Stimulated activated CD4-positive, alpha-beta T cell treated with anti-CD3 and anti-CD28 coated beads, Interleukin-1b, Interleukin-23, amount 100 ng/mL, for 1 hour (primary cell): Measurements from ENCODE around the gene ARL15.
"Not testable (repeated sequence)": the region's sequence is repeated elsewhere in the genome, so short reads cannot be mapped to it uniquely, and the experiment has no call there.

Source experiments
- DNase-seq, 2 donors: peaks; one replicate each; pipeline ENCODE4 v3.0.0-alpha.2; 2020; ENCODE audit warnings: low read depth in 2 of 2

ARL15 gene

DNA sequence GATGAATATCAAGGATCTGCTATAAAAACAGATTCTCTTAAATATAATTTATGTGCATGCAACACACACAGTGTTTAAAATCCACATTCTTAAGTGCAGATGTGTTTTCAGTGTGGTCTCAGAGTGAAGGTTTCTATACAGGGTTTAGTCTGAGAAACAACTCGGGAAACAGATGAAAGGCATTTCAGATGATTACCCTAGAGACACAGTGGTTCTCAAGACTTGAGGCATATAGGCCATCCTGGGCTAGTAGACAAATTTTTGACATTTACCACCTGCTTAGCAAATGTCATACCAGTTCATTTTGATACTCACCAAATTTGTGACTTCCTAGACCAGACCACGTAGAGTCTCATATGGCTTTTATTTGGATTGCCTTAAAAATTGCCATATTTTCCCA lies 216.5 kb downstream of the ARL15 start:
- DNase-seq: no peak

DNA sequence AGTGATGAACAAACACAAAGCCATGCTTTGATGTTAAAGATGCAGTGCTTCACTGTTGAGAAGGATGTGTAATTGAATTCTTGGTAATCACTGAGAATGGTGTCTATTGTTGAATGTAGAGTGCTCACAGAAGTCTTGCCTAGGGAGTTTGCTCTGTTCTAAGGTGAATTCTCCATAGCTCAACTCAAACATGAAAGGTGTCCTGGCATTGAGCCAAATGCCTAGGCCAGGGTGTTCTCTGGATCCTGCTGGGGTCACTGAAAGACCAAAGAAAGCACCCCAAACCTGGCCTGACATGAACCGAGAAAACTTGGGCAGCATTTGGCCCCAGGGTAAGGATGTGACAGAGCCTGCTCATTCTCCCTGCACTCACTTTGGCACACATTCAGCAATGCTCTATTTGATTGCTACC lies 217.3 kb downstream of the ARL15 start:
- DNase-seq: no peak

DNA sequence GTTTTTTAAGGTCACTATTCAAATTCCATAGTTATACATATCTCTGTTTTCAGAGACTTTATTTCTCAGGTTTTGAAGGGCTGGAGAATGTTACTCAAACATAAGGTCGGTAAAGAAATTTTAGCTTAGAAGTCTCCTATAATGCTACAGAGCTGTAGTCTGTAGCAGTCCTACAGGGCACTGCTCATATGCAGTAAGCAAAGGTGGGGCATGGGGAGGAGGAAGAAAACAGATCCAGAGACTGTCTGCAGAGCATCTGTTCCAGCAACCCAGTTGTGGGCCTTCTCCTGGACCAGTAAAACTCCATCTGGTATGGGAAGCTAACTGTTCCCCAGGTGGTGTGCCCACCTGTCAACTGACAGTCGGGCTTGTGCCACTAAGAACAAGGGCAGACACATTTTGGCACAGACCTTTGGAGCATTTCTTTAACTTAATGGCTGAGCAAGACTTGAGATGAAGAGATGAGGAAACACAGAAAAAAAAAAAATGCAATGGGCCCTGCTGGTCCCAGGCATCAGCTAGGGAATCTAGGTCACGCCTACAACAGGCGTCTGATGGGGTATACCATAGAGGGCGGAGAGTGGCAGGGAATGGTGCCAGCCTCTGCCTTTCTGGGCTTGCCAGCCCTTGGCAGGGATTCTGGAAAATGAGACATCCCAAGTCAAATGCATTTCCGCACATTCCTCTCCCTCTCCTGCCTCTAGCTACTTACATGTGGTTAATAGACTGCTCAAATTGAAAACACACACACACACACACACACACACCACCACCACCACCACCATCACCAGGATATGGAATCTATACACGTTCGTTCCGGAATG lies 218.9 kb downstream of the ARL15 start:
- DNase-seq: no peak

DNA sequence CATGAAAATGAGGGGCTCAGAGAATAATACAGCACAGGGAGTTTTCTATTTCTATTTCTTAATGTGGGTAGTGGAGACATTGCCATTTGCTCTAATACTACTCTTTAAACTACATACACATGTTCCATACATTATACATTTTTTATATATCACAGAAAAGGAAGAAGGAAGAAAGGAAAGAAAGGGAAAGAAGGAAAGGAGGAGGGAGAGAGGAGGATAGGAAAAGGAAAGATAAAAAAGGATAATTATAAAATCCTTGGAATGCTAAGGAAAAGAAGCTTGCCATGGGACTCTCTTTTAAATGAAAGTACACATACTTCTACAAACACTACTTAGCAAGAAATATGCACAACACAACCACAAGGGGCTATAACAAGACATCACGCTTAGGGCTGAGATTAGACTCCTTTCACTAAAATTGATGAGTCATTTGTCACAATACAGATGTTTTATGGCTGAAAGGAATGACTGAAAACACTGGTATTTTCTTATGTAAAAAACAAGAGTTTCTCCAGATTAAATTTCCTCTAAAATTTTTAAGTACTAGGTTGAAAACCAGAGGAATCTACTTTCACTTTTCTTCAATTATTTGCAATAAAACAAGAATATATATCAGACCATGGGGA lies 219.8 kb downstream of the ARL15 start:
- no peak for DNase-seq

DNA sequence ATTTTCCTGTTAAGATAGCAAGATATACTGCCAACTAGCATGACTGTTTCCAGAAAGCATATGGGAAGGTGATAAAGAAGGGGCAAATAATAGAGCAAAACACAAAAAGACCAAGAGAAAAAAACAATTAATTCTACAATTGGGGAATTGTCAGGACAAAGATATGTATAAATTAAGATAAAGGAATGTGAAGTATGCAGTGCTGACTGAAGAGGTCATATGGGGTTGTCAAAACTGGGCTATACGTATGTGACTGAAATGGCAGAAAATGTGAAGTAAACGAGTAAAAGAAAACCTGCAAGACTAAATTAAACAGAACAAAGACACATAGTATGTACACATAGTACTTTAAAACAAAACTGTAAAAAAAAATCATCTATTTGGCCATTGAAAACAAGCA lies 222.3 kb downstream of the ARL15 start:
- no peak for DNase-seq

DNA sequence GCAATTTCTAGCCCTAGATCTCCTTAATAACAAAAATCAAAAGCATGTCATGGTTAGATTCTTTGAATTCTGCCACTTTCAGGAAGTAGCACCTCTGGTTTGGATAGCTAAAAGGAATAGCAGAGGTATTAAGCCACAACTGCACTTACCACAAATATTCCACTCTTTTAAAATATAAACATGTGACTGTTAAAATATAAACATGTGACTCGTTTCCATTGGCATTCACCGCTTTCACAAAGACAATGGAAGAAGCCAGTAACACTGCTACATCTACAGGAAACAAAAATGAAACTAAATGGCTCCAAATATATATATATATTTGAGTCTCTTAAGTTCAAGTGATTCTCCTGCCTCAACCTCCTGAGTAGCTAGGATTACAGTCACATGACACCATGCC lies 222.9 kb downstream of the ARL15 start:
- DNase-seq: no peak

DNA sequence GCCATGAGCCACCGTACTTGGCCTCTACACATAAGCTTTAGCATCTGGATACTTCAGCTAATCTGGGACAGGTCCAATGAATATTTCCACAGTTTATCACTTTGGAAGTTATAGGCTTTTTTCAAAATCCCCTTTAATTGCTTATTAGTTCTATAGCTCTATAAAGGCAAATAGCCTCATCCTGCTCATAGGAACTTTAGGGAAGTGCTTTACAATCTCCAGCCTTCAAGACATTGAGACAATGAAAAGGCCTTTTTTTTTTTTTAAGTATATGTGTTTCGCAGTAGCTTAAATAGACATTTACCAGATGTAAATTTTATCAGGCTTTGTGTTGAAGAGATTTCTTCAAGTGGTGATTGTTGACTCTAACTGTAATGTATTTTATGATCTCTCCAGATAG lies 224.2 kb downstream of the ARL15 start:
- no peak for DNase-seq

DNA sequence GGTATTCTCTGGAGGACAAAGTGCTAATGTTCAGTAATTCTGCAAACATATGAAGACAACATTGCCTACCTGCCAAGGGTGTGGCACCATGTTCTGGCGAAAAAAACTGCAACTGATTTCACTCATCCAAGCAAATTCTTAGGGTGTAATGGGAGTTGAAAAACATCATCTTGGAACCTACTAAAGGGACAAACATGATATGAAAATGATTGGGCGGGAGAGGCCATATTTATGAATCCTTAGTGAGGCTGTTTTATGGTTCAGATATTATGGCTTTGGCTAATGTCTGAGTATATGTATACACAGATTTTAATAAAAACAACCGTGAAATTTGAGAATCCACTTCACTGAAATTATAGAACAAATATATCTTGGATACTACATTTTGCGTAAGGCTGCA lies 225.7 kb downstream of the ARL15 start:
- no peak for DNase-seq

DNA sequence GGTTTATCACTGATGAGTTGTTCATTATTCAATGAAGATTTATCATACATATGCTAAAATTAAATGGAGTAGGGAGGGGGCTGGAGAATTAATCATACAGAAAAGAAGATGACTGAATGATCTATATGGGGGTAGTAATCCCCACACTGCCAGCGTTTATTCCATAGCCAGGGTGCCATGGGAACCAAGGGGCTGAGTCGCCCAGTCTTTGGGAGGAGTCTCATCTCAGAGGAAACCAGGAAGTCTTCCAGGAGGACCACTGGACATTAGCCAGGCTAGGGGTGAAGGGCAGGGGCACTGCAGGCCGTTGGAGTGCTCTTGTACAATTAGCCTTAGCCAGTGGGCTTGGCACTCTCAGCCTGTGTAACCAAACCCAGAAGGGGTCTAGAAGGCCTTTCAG lies 226.5 kb downstream of the ARL15 start:
- DNase-seq: no peak

DNA sequence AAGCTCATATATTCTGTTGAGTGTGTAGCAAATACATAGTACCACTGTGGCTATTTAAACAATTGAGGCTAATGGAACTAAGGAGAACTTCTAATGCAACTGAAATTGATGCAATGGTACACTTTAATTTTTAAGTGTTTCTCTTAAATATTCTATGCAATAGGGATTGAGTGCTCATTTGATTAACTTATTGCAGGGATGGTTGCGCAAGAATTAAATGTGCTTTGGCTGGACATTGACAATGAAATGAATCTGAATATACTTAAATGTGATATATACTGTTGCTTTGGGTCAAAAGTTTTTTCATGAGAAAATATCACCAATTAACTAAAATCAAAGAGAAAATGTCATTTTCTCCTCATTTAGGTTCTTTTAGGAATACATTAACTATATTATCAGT lies 227.1 kb downstream of the ARL15 start:
- no peak for DNase-seq

DNA sequence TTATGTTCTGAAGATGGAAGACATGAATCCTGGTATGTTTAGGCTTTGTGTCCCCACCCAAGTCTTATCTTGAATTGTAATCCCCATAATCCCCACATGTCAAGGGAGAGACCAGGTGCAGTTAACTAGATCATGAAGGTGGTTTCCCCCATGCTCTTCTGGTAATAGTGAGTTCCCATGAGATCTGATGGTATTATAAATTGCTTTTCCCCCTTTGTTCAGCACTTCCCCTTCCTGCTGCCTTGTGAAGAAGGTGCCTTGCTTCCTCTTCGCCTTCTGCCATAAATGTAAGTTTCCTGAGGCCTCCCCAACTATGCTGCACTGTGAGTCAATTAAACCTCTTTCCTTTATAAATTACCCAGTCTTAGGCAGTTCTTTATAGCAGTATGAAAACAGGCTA lies 229.0 kb downstream of the ARL15 start:
- no peak for DNase-seq

DNA sequence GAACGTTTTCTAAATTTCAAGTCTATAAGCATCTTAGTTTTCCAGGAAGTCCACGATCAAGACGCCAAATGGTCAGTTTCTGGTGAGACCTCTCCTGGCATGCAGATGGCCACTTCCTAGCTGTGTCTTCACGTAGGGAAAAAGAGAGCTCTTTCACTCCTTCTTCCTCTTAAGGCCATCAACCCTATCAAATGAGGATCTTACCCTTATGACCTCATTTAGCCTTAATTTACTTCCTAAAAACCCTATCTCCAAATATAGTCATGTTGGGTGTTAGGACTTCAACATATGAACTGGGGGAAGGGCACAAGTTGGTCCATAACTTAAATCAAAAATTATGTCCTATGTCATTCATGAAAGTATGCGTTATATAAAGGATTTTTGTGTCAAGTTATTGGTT lies 229.5 kb downstream of the ARL15 start:
- no peak for DNase-seq

DNA sequence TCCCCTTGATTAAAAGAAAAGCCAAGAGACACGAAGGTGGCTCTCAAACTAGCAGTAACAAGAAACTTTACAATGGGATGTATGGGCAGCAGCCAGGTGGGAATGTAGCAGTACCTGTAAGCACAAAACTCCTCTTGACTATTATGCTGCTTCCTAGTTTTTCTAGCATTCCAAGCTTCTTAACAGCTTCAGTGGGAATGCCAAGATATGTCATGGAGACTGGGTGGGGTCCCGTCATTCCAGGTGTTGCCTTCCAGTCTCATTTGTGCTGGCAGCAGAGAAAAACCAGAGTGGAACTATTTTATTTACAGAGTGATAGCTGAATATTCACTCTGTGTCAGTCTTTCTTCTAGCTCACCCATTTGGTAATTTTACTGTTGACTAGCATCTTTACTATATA lies 236.6 kb downstream of the ARL15 start:
- DNase-seq: no peak

DNA sequence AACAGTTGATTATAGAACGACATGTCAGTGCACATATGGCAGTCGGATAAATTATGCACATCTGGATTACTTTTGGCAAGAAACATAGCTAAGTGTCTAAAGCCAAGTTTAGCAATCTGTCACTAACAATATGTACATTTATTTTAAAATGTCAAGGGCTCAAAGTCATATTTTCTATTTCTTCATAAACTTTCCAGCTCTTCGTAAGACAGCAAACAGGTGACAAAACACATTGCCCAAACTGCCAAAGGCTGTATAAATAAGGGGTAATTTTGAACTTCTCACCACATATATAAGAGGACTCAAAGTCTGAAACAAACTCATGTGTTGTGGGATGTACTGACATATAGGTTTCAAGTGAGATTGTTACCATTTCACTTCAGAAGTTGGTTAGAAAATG lies 237.2 kb downstream of the ARL15 start:
- no peak for DNase-seq

DNA sequence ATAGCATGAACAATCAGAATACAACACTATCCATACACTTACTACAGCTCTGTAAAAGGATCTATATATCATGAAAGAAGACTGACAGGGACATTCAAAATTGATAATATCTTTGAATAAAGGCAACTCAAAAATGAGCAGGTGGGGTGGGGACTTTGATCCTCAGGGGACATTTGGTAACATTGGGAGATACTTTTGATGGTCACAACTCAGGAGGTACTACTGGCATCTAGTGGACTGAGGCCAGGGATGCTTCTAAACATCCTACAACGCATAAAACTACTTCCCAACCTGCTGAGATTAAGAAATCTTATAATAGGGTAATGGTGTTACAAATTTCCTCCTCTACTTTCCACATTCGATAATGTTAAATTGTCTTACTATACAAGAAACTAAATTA lies 243.9 kb downstream of the ARL15 start:
- DNase-seq: no peak

DNA sequence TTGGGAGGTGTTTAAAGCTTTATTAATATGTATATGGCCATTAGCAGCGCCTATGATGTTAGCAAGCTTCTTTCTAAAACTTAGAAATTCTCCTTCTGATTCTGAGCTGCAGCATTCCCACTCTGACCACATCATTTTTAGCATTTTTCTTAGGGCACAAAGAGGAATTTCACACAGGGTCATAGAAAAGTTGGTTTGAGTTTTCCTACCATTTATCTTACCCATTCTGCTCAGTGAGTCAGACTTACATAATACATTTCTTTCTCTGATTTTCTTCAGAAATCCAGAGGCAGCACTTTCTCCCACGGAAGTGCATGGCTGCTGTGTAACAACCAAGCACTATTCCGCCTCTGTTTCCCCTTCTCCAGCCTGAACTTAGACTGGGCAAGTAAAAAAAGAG lies 246.6 kb downstream of the ARL15 start:
- no peak for DNase-seq

DNA sequence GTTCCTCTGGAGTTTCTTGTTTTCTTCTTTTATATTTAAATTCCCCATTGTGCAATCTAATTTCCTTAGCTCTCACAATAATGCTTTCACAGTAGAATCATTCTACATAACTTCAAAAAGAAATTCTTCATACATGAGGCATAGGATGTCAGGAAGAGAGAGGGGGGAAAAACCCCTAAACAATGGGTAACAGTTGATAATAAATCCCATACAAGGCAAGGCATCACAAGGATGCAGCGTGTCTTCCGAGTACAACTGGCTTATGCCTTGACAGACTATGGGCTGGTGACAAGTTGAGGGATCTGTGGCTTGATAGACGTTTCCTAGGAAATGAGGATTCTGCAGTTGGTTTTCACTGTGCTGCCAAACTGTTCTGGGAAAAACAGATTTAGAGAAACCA lies 247.4 kb downstream of the ARL15 start:
- DNase-seq: no peak

DNA sequence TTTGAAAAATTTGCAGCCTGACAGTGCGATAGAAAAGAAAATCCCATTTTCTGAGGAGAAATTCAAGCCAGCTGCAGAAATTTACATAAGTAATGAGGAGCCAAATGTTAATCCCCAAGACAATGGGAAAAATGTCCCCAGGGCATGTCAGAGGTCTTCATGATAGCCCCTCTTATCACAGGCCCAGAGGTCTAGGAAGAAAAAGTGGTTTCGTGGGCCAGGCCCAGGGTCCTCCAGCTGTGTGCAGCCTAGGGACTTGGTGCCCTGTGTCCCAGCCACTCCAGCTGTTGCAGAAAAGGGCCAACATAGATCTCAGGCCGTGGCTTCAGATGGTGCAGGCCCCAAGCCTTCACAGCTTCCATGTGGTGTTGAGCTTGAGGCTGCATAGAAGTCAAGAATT lies 249.5 kb downstream of the ARL15 start:
- not testable (repeated sequence) for DNase-seq

DNA sequence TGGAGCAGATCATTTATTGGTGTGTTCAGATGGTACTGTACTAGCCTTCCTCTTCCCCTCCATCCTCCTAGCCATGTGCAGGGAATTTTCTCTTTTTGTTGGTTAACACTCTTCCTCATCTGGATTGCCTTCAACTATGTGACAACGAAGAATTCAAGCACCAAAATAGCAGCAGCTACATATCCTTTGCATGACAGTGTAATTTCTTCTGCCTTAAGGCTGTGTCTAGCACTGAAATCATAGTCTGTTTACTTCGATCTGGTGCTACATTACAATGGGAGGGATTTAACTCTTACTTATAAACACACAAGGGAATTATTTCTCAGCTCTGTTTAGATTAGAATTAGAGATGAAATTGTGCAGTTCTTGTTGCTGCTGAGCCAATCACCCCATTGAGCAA lies 260.4 kb downstream of the ARL15 start:
- no peak for DNase-seq

DNA sequence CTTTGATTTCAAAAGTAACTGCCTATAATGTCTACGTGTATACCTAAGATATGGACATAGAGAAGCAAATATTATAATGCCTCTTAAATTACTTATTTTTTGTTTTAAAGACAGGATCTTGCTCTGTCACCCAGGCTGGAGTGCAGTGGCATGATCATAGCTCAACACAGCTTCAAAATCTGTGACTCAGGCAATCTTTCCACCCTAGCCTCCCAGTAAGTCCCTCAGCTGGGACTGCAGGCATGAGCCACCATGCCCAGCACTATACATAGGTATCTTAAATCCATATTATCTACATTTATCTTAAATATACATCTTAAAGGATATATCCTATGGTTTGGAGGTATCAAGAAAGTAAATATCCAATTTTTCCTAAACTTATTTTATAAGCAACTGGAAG lies 261.2 kb downstream of the ARL15 start:
- DNase-seq: no peak

DNA sequence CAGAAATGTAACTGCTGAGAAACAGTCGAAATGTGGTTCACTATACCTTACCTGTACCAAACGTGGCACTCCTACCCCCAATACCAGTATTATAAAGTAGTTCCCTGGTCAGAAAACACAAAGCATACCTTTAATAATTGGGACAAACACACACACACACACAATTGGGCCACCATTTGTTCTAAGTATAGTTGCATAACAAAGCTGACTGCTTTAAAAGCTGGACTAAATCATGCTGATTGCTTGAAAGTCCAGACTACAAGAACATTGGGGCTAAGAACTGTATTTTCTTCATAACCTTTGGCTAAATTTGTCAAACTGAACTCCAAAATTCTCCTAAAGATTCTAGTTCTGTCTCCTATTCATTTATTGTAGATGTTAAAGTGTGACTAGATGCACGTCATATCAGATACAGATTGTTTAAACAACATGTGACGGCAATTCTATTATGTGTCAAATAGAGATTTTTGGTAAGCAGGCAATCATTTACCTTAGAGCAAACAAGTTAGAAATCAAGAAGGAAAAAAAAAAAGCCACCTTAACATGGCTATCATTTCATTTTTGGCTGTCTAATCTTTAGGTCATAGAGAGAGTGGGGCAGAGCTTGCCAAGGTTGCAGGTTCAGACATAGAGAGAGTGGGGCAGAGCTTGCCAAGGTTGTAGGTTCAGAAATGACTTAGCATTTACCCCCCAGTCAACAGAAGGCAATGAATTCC lies 265.1 kb downstream of the ARL15 start:
- DNase-seq: no peak

DNA sequence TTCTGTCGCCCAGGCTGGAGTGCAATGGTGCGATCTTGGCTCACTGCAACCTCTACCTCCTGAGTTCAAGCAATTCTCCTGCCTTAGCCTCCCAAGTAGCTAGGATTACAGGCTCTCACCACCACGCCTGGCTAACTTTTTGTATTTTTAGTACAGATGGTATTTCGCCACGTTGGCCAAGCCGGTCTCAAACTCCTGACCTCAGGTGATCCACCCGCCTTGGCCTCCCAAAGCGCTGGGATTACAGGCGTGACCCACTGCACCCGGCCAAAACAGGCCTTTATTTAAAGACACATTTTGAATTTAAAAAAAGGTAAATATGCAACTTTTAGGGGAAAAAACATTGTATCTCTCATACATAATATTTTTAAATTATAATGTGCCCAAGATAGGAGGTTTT lies 266.1 kb downstream of the ARL15 start:
- not testable (repeated sequence) for DNase-seq

DNA sequence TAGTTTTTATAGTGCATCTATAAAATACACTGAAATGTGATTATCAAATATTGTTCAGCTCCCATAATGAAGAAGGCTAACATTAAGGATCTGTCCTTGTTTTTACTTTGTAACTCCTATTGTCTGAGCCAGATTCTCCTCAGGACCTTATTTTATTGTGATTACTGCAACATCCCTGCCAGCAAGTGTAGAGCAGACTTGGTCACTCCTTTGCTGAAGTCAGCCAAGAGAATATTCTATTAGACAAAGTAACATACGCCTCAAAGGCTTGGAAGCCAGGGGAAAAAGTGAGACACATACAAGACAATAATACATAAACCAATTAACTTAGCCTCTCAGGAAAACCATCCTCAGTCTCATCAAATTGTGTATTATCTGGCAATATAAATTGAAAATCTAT lies 269.6 kb downstream of the ARL15 start:
- DNase-seq: no peak
